Keratinocyte (primary cell): ENCODE data around the gene TIMM10. TPM values are rescaled to one million over a fixed set of nuclear protein-coding genes. Genes with fewer than 3 reads are reported as not detected.
A peak's percentile ranks its signal among the peaks of the same experiment; 100 is the strongest.

Experiments
- DNase-seq: peaks from one replicate; pipeline ENCODE4 v3.0.0-alpha.2; 2011; ENCODE audit warnings: low read depth, missing footprints, low spot score
- FAIRE-seq: peaks from 2 replicates; lab custom pipeline; 2011; peaks lifted over from hg19 to GRCh38; lab: Jason Lieb, UNC
- H2AFZ ChIP-seq: 2 replicates; pipeline ENCODE4 v1.6.0; 2012; ENCODE audit warnings: low read length, control low read depth, inconsistent platforms; ENCODE audit not compliant: control insufficient read depth
- H3K27ac ChIP-seq: 2 replicates; pipeline ENCODE4 v1.5.1; 2011; ENCODE audit warnings: low read length; ENCODE audit not compliant: control insufficient read depth, insufficient read depth
- H3K27me3 ChIP-seq: 3 replicates; pipeline ENCODE4 v1.6.0; 2011; ENCODE audit warnings: low read length; ENCODE audit not compliant: control insufficient read depth, insufficient read depth; ENCODE audit errors: extremely low read depth
- H3K36me3 ChIP-seq, 2 experiments: 2 replicates in 1 of 2; 3 replicates in 1 of 2; pipeline ENCODE4 v1.5.1; 2011; ENCODE audit warnings: low read length in 2 of 2, mild to moderate bottlenecking in 1 of 2; ENCODE audit not compliant: control insufficient read depth in 2 of 2, insufficient read depth in 2 of 2; ENCODE audit errors: extremely low read depth in 1 of 2
- H3K4me1 ChIP-seq: 3 replicates; pipeline ENCODE4 v1.5.1; 2011; ENCODE audit warnings: low read length; ENCODE audit not compliant: control insufficient read depth, insufficient read depth; ENCODE audit errors: extremely low read depth
- H3K4me2 ChIP-seq: 3 replicates; pipeline ENCODE4 v1.6.0; 2011; ENCODE audit warnings: low read depth, low read length; ENCODE audit not compliant: control insufficient read depth, insufficient read depth; ENCODE audit errors: extremely low read depth
- H3K4me3 ChIP-seq, 3 experiments: fragments of 200-600 bp in 1 of 3; sonication (generic) in 1 of 3; 2 replicates in 2 of 3; 3 replicates in 1 of 3; pipeline ENCODE4 v1.5.1; 2011 to 2016; ENCODE audit warnings: low read length in 3 of 3, mild to moderate bottlenecking in 3 of 3, control low read depth in 2 of 3, inconsistent platforms in 1 of 3, low read depth in 1 of 3, mixed read lengths in 1 of 3, mixed run types in 1 of 3, moderate library complexity in 1 of 3; ENCODE audit not compliant: control insufficient read depth in 2 of 3, insufficient read depth in 2 of 3; ENCODE audit errors: extremely low read depth in 1 of 3
- H3K79me2 ChIP-seq: 2 replicates; pipeline ENCODE4 v1.6.0; 2012; ENCODE audit warnings: low read length; ENCODE audit not compliant: control insufficient read depth, insufficient read depth
- H3K9ac ChIP-seq: 3 replicates; pipeline ENCODE4 v1.6.0; 2011; ENCODE audit warnings: low read length; ENCODE audit not compliant: control insufficient read depth, insufficient read depth; ENCODE audit errors: extremely low read depth
- H3K9me1 ChIP-seq: 3 replicates; pipeline ENCODE4 v1.6.0; 2011; ENCODE audit warnings: low read length; ENCODE audit not compliant: control insufficient read depth, insufficient read depth; ENCODE audit errors: extremely low read depth
- H3K9me3 ChIP-seq: 2 replicates; pipeline ENCODE4 v1.5.1; 2012; ENCODE audit warnings: low read depth, low read length; ENCODE audit not compliant: control insufficient read depth
- H4K20me1 ChIP-seq: 3 replicates; pipeline ENCODE4 v1.6.0; 2011; ENCODE audit warnings: low read length; ENCODE audit not compliant: control insufficient read depth, insufficient read depth; ENCODE audit errors: extremely low read depth
- CTCF ChIP-seq, 3 experiments: IDR thresholded peaks in 1 of 3; conservative IDR thresholded peaks in 1 of 3; optimal IDR thresholded peaks in 1 of 3; 2 replicates in 2 of 3; 3 replicates in 1 of 3; pipeline versions ENCODE3 to v1.5.1; 2011; ENCODE audit warnings: low read length in 3 of 3, mild to moderate bottlenecking in 3 of 3, moderate library complexity in 2 of 3, control low read depth in 1 of 3, inconsistent platforms in 1 of 3; ENCODE audit not compliant: insufficient read depth in 2 of 3; ENCODE audit errors: extremely low read depth in 1 of 3
- EZH2 ChIP-seq: IDR thresholded peaks from one replicate; pipeline ENCODE4 v1.6.1; 2012; ENCODE audit warnings: inconsistent platforms, mild to moderate bottlenecking, low read length, moderate library complexity
- dilution Hi-C: fragments of 300-500 bp; cut with MboI; formaldehyde crosslinking; loops from one replicate; pipeline ENCODE4 v1.7.0; 2020; ENCODE audit warnings: low sequenced_read_pairs; ENCODE audit not compliant: extremely low pct_ligation_motif_present
- polyA plus RNA-seq, 5 experiments: library from polyadenylated mRNA; depleted of rRNA in 3 of 5; stranded (reverse) in 3 of 5; stranded (forward) in 1 of 5; unstranded in 1 of 5; fragments of >200 nt; gene quantifications; 1 replicate in 1 of 5; 2 replicates in 3 of 5; 3 replicates in 1 of 5; pipeline versions ENCODE4 v1.2.1 to v1.2.3, GENCODE V29; 2011 to 2012; ENCODE audit warnings: missing spikeins in 2 of 5, low read depth in 1 of 5, low replicate concordance in 1 of 5

TIMM10 gene
- polyA plus RNA-seq, 1 donor (not counting 4 experiments of a cell fraction or from before 2014, with no cell fraction given): 92.2 TPM

- TF ChIP-seq CTCF (optimal IDR thresholded peaks at IDR 0.05 in 1 of 3, IDR thresholded peaks at IDR 0.05 in 1 of 3, conservative IDR thresholded peaks at IDR 0.05 in 1 of 3; ENCODE audit: extremely low read depth in 1 of 3, insufficient read depth in 2 of 3, low read length in 3 of 3) (peak; percentile 77 to 82 (median 81)), EZH2 (no peak)
- dilution Hi-C loops: no loop called here
- no peak overlapping the region for H3K4me3 ChIP-seq
- DNase-seq: no peak
- no peaks in the 10 kb centered on the region for H4K20me1 ChIP-seq
- H3K27me3 ChIP-seq: peaks cover 33% of the 10 kb centered on the region
- H3K27ac ChIP-seq: no peak overlapping the region
- H3K9me3 ChIP-seq: no peaks in the 10 kb centered on the region
- H3K4me2 ChIP-seq: no peak overlapping the region
- FAIRE-seq: peak; percentile 73
- H3K36me3 ChIP-seq: no peaks in the 10 kb centered on the region
- no peak overlapping the region for H2AFZ ChIP-seq
- H3K9ac ChIP-seq: no peak overlapping the region
- H3K9me1 ChIP-seq: no peaks in the 10 kb centered on the region
- H3K79me2 ChIP-seq: no peaks in the 10 kb centered on the region
- peaks cover 8% of the 10 kb centered on the region for H3K4me1 ChIP-seq
These were observed 50.0 kb downstream of the TIMM10 start for GRCh38 chr11:57480409-57481137.

- H3K4me1 ChIP-seq: peaks cover 8% of the 10 kb centered on the region
- H3K27me3 ChIP-seq: peaks cover 35% of the 10 kb centered on the region
- no peaks in the 10 kb centered on the region for H3K79me2 ChIP-seq
- TF ChIP-seq CTCF (optimal IDR thresholded peaks at IDR 0.05 in 1 of 3, IDR thresholded peaks at IDR 0.05 in 1 of 3, conservative IDR thresholded peaks at IDR 0.05 in 1 of 3; ENCODE audit: extremely low read depth in 1 of 3, insufficient read depth in 2 of 3, low read length in 3 of 3) (no peak), EZH2 (no peak)
- H4K20me1 ChIP-seq: no peaks in the 10 kb centered on the region
- DNase-seq (no peak), FAIRE-seq (no peak)
- H3K9ac ChIP-seq: no peak overlapping the region
- no peak overlapping the region for H3K27ac ChIP-seq
- H3K36me3 ChIP-seq: no peaks in the 10 kb centered on the region
- dilution Hi-C loops: no loop called here
- H3K4me3 ChIP-seq: no peak overlapping the region
- H3K9me3 ChIP-seq: no peaks in the 10 kb centered on the region
- H2AFZ ChIP-seq: no peak overlapping the region
- no peaks in the 10 kb centered on the region for H3K9me1 ChIP-seq
- no peak overlapping the region for H3K4me2 ChIP-seq
These were observed 50.6 kb downstream of the TIMM10 start for GRCh38 chr11:57479911-57480310.
